HepG2 (cell line): ENCODE measurements around the gene TPM2. TPM values are rescaled to one million over a fixed set of nuclear protein-coding genes. Genes with fewer than 3 reads are reported as not detected.

Experiments
- DNMT3B ChIP-seq: conservative IDR thresholded peaks from 2 replicates; pipeline ENCODE4 v1.6.1; 2016; ENCODE audit warnings: missing biosample characterization, control low read depth
- HNRNPLL ChIP-seq: fragments of 200-400 bp; formaldehyde crosslinking; IDR thresholded peaks from 2 replicates; pipeline ENCODE4 v1.6.1; 2017; ENCODE audit warnings: mild to moderate bottlenecking, low read depth, low read length; ENCODE audit not compliant: poor library complexity, severe bottlenecking
- NONO ChIP-seq, 2 experiments: fragments of 450-650 bp in 1 of 2; sonication (generic) in 1 of 2; formaldehyde crosslinking in 1 of 2; IDR thresholded peaks in 1 of 2; conservative IDR thresholded peaks in 1 of 2; 2 replicates each; pipeline versions ENCODE4 v1.6.1 to v1.8.0; 2017 to 2022; ENCODE audit warnings: mild to moderate bottlenecking in 1 of 2, missing genetic modification reagents in 1 of 2, moderate library complexity in 1 of 2
- REXO4 ChIP-seq: sonication (generic); formaldehyde crosslinking; IDR thresholded peaks from 2 replicates; pipeline ENCODE4 v1.8.0; 2022; ENCODE audit warnings: missing genetic modification reagents, mild to moderate bottlenecking, borderline replicate concordance
- ZBTB1 ChIP-seq: sonication (generic); formaldehyde crosslinking; IDR thresholded peaks from 2 replicates; pipeline ENCODE4 v1.4.0; 2020; ENCODE audit warnings: missing genetic modification reagents, borderline replicate concordance
- ZFP1 ChIP-seq: IDR thresholded peaks from 2 replicates; pipeline ENCODE4 v1.6.1; 2016
- ZNF354B ChIP-seq: sonication (generic); formaldehyde crosslinking; IDR thresholded peaks from 2 replicates; pipeline ENCODE4 v1.8.0; 2022; ENCODE audit warnings: mild to moderate bottlenecking, missing genetic modification reagents
- ZNF414 ChIP-seq: sonication (generic); formaldehyde crosslinking; IDR thresholded peaks from 2 replicates; pipeline ENCODE4 v1.5.0; 2020; ENCODE audit warnings: missing genetic modification reagents
- ZNF570 ChIP-seq: sonication (generic); formaldehyde crosslinking; IDR thresholded peaks from 2 replicates; pipeline ENCODE4 v1.4.0; 2020; ENCODE audit warnings: mild to moderate bottlenecking, missing genetic modification reagents, borderline replicate concordance
- ZNF615 ChIP-seq: sonication (generic); formaldehyde crosslinking; IDR thresholded peaks from 2 replicates; pipeline ENCODE4 v1.5.0; 2020; ENCODE audit warnings: mild to moderate bottlenecking, missing genetic modification reagents, borderline replicate concordance
- polyA plus RNA-seq, 8 experiments: library from polyadenylated mRNA; depleted of rRNA in 3 of 8; stranded (reverse) in 7 of 8; unstranded in 1 of 8; fragments of >200 nt; fragmentation: Illumina TruSeq in 4 of 8; extraction: Trizol in 4 of 8; gene quantifications; 2 replicates each; pipeline versions ENCODE4 v1.2.1 to v1.2.3, GENCODE V29; 2011 to 2016; ENCODE audit warnings: low read depth in 4 of 8, missing spikeins in 1 of 8, mixed read lengths in 1 of 8; ENCODE audit not compliant: insufficient read depth in 1 of 8
- total RNA-seq, 5 experiments: library from RNA; depleted of rRNA; stranded (reverse); fragments of >200 nt; fragmentation: Illumina TruSeq; extraction: Trizol; gene quantifications; 2 replicates each; pipeline ENCODE4 v1.2.3, GENCODE V29; 2016; ENCODE audit warnings: low read depth in 1 of 5
- TF ChIP-seq, protein P1 (sequence below): IDR thresholded peaks from 2 replicates; pipeline ENCODE4 v1.6.1; 2016; ENCODE audit warnings: control low read depth
- TF ChIP-seq, protein P2 (sequence below): sonication (generic); formaldehyde crosslinking; IDR thresholded peaks from 2 replicates; pipeline ENCODE4 v1.4.0; 2020; ENCODE audit warnings: missing genetic modification reagents
- TF ChIP-seq, protein P3 (sequence below): sonication (generic); formaldehyde crosslinking; IDR thresholded peaks from 2 replicates; pipeline ENCODE4 v1.5.1; 2020; ENCODE audit warnings: mild to moderate bottlenecking, missing genetic modification reagents, borderline replicate concordance
- TF ChIP-seq, protein P4 (sequence below): sonication (generic); formaldehyde crosslinking; IDR thresholded peaks from 2 replicates; pipeline ENCODE4 v1.4.0; 2020; ENCODE audit warnings: missing genetic modification reagents, mild to moderate bottlenecking, borderline replicate concordance

The TPM2 gene
- total and polyA plus RNA-seq, 2 of the 13 experiments (the other 11 are each of a cell fraction or from before 2014, with no cell fraction given): 3.1 to 10.7 TPM

- TF ChIP-seq ZNF414 (CRISPR knock-in tag): no peak
- TF ChIP-seq, protein P1, sequence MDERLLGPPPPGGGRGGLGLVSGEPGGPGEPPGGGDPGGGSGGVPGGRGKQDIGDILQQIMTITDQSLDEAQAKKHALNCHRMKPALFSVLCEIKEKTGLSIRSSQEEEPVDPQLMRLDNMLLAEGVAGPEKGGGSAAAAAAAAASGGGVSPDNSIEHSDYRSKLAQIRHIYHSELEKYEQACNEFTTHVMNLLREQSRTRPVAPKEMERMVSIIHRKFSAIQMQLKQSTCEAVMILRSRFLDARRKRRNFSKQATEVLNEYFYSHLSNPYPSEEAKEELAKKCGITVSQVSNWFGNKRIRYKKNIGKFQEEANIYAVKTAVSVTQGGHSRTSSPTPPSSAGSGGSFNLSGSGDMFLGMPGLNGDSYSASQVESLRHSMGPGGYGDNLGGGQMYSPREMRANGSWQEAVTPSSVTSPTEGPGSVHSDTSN: no peak
- TF ChIP-seq HNRNPLL: peak; percentile 58
- TF ChIP-seq NONO (IDR thresholded peaks at IDR 0.05): no peak
- peak; percentile 58; the same call in 1 of the 2 replicates for TF ChIP-seq NONO (CRISPR knock-in tag; conservative IDR thresholded peaks at IDR 0.05)
- no peak for TF ChIP-seq DNMT3B (CRISPR knock-in tag)
- TF ChIP-seq, protein P2, sequence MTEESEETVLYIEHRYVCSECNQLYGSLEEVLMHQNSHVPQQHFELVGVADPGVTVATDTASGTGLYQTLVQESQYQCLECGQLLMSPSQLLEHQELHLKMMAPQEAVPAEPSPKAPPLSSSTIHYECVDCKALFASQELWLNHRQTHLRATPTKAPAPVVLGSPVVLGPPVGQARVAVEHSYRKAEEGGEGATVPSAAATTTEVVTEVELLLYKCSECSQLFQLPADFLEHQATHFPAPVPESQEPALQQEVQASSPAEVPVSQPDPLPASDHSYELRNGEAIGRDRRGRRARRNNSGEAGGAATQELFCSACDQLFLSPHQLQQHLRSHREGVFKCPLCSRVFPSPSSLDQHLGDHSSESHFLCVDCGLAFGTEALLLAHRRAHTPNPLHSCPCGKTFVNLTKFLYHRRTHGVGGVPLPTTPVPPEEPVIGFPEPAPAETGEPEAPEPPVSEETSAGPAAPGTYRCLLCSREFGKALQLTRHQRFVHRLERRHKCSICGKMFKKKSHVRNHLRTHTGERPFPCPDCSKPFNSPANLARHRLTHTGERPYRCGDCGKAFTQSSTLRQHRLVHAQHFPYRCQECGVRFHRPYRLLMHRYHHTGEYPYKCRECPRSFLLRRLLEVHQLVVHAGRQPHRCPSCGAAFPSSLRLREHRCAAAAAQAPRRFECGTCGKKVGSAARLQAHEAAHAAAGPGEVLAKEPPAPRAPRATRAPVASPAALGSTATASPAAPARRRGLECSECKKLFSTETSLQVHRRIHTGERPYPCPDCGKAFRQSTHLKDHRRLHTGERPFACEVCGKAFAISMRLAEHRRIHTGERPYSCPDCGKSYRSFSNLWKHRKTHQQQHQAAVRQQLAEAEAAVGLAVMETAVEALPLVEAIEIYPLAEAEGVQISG: peak; percentile 95
- TF ChIP-seq ZNF570 (CRISPR knock-in tag): no peak
- TF ChIP-seq, protein P3, sequence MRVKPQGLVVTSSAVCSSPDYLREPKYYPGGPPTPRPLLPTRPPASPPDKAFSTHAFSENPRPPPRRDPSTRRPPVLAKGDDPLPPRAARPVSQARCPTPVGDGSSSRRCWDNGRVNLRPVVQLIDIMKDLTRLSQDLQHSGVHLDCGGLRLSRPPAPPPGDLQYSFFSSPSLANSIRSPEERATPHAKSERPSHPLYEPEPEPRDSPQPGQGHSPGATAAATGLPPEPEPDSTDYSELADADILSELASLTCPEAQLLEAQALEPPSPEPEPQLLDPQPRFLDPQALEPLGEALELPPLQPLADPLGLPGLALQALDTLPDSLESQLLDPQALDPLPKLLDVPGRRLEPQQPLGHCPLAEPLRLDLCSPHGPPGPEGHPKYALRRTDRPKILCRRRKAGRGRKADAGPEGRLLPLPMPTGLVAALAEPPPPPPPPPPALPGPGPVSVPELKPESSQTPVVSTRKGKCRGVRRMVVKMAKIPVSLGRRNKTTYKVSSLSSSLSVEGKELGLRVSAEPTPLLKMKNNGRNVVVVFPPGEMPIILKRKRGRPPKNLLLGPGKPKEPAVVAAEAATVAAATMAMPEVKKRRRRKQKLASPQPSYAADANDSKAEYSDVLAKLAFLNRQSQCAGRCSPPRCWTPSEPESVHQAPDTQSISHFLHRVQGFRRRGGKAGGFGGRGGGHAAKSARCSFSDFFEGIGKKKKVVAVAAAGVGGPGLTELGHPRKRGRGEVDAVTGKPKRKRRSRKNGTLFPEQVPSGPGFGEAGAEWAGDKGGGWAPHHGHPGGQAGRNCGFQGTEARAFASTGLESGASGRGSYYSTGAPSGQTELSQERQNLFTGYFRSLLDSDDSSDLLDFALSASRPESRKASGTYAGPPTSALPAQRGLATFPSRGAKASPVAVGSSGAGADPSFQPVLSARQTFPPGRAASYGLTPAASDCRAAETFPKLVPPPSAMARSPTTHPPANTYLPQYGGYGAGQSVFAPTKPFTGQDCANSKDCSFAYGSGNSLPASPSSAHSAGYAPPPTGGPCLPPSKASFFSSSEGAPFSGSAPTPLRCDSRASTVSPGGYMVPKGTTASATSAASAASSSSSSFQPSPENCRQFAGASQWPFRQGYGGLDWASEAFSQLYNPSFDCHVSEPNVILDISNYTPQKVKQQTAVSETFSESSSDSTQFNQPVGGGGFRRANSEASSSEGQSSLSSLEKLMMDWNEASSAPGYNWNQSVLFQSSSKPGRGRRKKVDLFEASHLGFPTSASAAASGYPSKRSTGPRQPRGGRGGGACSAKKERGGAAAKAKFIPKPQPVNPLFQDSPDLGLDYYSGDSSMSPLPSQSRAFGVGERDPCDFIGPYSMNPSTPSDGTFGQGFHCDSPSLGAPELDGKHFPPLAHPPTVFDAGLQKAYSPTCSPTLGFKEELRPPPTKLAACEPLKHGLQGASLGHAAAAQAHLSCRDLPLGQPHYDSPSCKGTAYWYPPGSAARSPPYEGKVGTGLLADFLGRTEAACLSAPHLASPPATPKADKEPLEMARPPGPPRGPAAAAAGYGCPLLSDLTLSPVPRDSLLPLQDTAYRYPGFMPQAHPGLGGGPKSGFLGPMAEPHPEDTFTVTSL: peak; percentile 55; the same call in 1 of the 2 replicates
- TF ChIP-seq, protein P4, sequence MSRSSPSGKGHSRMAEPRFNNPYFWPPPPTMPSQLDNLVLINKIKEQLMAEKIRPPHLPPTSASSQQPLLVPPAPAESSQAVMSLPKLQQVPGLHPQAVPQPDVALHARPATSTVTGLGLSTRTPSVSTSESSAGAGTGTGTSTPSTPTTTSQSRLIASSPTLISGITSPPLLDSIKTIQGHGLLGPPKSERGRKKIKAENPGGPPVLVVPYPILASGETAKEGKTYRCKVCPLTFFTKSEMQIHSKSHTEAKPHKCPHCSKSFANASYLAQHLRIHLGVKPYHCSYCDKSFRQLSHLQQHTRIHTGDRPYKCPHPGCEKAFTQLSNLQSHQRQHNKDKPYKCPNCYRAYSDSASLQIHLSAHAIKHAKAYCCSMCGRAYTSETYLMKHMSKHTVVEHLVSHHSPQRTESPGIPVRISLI (CRISPR knock-in tag): no peak
- no peak for TF ChIP-seq ZNF354B (CRISPR knock-in tag)
- TF ChIP-seq ZFP1: no peak
- TF ChIP-seq REXO4: no peak
- TF ChIP-seq ZNF615: no peak
- TF ChIP-seq ZBTB1 (CRISPR knock-in tag): no peak
These were observed 43.0 kb downstream of the TPM2 start (continued) for GRCh38 chr9:35646533-35647265.
